Breast epithelium (tissue), 3 donors: ENCODE measurements around the gene CAMK2A.

ENCODE experiments used
- POLR2AphosphoS5 ChIP-seq, 3 donors: sonication (generic); formaldehyde crosslinking; IDR thresholded peaks; one replicate each; pipeline ENCODE4 v1.6.1; 2017; ENCODE audit warnings: antibody characterized with exemption in 3 of 3
- TF ChIP-seq, protein P1 (sequence below), 3 donors: fragments of 450-650 bp; IDR thresholded peaks; one replicate each; pipeline ENCODE4 v1.5.1; 2016 to 2017; ENCODE audit warnings: antibody characterized with exemption in 3 of 3, mild to moderate bottlenecking in 3 of 3, moderate library complexity in 3 of 3

DNA sequence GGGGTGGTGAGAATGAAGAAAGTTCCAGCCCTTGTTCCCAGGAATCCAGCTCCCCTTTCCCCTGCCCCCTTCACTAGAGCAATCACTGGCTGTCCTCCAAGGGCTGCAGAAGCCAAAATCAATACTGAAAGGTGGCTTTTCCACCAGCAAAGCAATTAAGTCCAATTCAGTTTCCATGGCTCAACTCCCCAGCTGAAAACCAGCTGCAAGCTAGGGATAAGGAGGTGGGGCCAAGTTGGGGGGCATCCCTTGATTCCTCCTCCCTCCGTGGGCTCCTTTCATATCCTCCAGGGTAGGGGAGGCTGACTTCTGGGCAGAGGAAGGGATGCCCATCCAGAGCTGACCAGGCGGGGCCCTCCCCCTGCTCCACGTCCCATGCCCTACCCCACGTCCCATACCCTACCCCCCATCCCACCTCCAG is 22.7 kb downstream of the CAMK2A start:
- TF ChIP-seq, protein P1, sequence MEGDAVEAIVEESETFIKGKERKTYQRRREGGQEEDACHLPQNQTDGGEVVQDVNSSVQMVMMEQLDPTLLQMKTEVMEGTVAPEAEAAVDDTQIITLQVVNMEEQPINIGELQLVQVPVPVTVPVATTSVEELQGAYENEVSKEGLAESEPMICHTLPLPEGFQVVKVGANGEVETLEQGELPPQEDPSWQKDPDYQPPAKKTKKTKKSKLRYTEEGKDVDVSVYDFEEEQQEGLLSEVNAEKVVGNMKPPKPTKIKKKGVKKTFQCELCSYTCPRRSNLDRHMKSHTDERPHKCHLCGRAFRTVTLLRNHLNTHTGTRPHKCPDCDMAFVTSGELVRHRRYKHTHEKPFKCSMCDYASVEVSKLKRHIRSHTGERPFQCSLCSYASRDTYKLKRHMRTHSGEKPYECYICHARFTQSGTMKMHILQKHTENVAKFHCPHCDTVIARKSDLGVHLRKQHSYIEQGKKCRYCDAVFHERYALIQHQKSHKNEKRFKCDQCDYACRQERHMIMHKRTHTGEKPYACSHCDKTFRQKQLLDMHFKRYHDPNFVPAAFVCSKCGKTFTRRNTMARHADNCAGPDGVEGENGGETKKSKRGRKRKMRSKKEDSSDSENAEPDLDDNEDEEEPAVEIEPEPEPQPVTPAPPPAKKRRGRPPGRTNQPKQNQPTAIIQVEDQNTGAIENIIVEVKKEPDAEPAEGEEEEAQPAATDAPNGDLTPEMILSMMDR (IDR thresholded peaks at IDR 0.05): no peak
- no peak for TF ChIP-seq POLR2AphosphoS5 (IDR thresholded peaks at IDR 0.05)
